ENCODE data around the gene TMED9. TPM values are rescaled to one million over a fixed set of nuclear protein-coding genes. Genes with fewer than 3 reads are reported as not detected.
A peak's percentile ranks its signal among the peaks of the same experiment; 100 is the strongest.
"Not testable (repeated sequence)": the region's sequence is repeated elsewhere in the genome, so short reads cannot be mapped to it uniquely, and the experiment has no call there.

Gene TMED9
- total RNA-seq, 4 donors from 2014 or later = 24.3 to 67.2 (median 37.3) TPM

GRCh38 chr5:177557041-177557647 is 34.9 kb upstream of the TMED9 start:
- Histone ChIP-seq H3K4me1 (peaks cover 29 to 40% of the 10 kb centered on the region in 2 donors), H3K9me3 (no peaks in the 10 kb centered on the region), H3K36me3 (no peaks in the 10 kb centered on the region), H3K27ac (peak overlapping the region in 3 of 4 donors; percentile 26 to 89 (median 51)), H3K27me3 (no peaks in the 10 kb centered on the region), H3K4me3 (no peak overlapping the region)
- ATAC-seq (no peak), DNase-seq (no peak)
- intact Hi-C loops (cut with DNase I; ENCODE audit: low total_unique reads) (no loop called here), in situ Hi-C loops (cut with MboI; ENCODE audit: low sequenced_read_pairs in 4 of 4) (no loop called here)
- TF ChIP-seq CTCF (IDR thresholded peaks at IDR 0.05 in 4 of 5, conservative IDR thresholded peaks at IDR 0.05 in 1 of 5) (no peak), POLR2A (IDR thresholded peaks at IDR 0.05) (no peak)

DNA sequence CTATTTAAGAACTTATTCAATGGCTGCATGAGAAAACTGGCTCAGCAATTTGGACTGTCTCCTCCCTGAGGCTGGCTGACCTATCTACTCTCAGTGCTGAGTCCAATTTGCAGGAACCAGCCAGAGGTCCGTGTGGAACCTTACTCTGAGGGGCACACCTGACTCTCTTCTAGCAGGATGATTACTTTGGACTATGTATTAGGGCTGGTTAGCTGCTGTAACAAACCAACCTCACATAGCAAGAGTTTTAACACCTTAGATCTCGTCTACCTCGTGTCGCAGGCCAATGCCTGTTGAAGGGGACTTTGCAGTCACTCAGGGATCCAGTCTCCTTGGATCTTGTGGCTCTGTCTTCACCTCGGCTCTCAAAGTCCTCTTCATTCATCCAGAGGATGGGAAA is 34.2 kb upstream of the TMED9 start:
- Histone ChIP-seq H3K36me3 (no peaks in the 10 kb centered on the region), H3K4me1 (peaks cover 23 to 34% of the 10 kb centered on the region in 2 donors), H3K9me3 (no peaks in the 10 kb centered on the region), H3K27ac (peak overlapping the region in 2 of 4 donors; percentile 51 to 89), H3K4me3 (no peak overlapping the region), H3K27me3 (no peaks in the 10 kb centered on the region)
- intact Hi-C loops (cut with DNase I; ENCODE audit: low total_unique reads) = no loop called here
- DNase-seq (no peak), ATAC-seq (no peak)
- TF ChIP-seq CTCF (IDR thresholded peaks at IDR 0.05 in 4 of 5, conservative IDR thresholded peaks at IDR 0.05 in 1 of 5) (no peak), POLR2A (IDR thresholded peaks at IDR 0.05) (no peak)
- in situ Hi-C loops (cut with MboI; ENCODE audit: low sequenced_read_pairs in 4 of 4) = no loop called here

GRCh38 chr5:177559446-177559941 is 32.5 kb upstream of the TMED9 start:
- in situ Hi-C loops (cut with MboI; ENCODE audit: low sequenced_read_pairs in 4 of 4); DNase-seq; ATAC-seq; H3K36me3 ChIP-seq; H3K27me3 ChIP-seq; intact Hi-C loops (cut with DNase I; ENCODE audit: low total_unique reads); H3K9me3 ChIP-seq; H3K4me3 ChIP-seq; H3K27ac ChIP-seq: not testable (repeated sequence)
- H3K4me1 ChIP-seq = peaks cover 16 to 25% of the 10 kb centered on the region in 2 donors

DNA sequence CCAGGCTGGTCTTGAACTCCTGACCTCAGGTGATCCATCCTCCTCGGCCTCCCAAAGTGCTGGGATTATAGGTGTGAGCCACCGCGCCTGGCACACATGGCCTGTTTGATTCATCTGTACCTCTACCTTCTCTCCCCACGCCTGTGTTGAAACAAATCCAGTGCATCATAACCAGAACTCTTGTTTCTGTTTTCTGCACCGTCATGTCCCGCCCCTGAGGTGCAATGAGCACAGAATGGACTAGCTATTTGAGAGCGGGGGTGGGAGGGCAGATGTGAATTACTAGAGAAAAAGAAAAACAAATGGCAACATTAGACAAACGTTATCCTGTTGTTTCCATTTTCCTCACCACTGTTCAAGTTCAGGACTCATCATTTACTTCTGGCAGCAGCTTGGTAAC is 27.0 kb upstream of the TMED9 start:
- TF ChIP-seq CTCF (IDR thresholded peaks at IDR 0.05 in 4 of 5, conservative IDR thresholded peaks at IDR 0.05 in 1 of 5) = no peak
- TF ChIP-seq POLR2A (IDR thresholded peaks at IDR 0.05) = no peak
- H3K9me3 ChIP-seq = no peaks in the 10 kb centered on the region
- H3K4me3 ChIP-seq = no peak overlapping the region
- no peak overlapping the region for H3K27ac ChIP-seq
- DNase-seq = no peak
- no peak for ATAC-seq
- H3K4me1 ChIP-seq = no peaks in the 10 kb centered on the region
- intact Hi-C loops (cut with DNase I; ENCODE audit: low total_unique reads) (no loop called here), in situ Hi-C loops (cut with MboI; ENCODE audit: low sequenced_read_pairs in 4 of 4) (no loop called here)
- no peaks in the 10 kb centered on the region for H3K36me3 ChIP-seq
- no peaks in the 10 kb centered on the region for H3K27me3 ChIP-seq

GRCh38 chr5:177568326-177568725 is 23.7 kb upstream of the TMED9 start:
- intact Hi-C loops (cut with DNase I; ENCODE audit: low total_unique reads) = no loop called here
- TF ChIP-seq POLR2A (IDR thresholded peaks at IDR 0.05) (no peak), CTCF (IDR thresholded peaks at IDR 0.05 in 4 of 5, conservative IDR thresholded peaks at IDR 0.05 in 1 of 5) (no peak)
- DNase-seq = no peak
- Histone ChIP-seq H3K27me3 (no peaks in the 10 kb centered on the region), H3K4me1 (no peaks in the 10 kb centered on the region), H3K9me3 (no peaks in the 10 kb centered on the region), H3K4me3 (no peak overlapping the region), H3K36me3 (no peaks in the 10 kb centered on the region), H3K27ac (no peak overlapping the region)
- ATAC-seq = no peak
- in situ Hi-C loops (cut with MboI; ENCODE audit: low sequenced_read_pairs in 4 of 4) = no loop called here
